ENCODE results near the gene MYRFL.

DNA sequence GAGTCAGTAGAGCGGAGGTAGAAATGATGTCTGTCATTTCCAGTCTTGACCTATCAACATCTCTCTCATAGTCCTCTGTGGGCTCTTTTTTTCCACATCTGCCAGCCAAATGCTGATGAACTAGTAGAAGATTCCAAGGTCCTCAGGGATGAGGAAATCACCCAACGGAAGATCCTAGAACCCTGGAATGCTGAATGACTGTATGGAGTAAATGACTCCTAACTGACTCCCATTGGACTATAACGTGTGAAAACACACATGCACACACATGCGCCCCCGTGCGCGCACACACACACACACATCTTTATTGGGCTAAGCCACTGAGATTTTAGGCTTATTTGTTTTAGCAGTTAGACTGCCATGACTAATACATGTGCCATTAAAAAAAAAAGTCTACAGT is 159.2 kb downstream of the MYRFL start:
- TF ChIP-seq, protein P1, sequence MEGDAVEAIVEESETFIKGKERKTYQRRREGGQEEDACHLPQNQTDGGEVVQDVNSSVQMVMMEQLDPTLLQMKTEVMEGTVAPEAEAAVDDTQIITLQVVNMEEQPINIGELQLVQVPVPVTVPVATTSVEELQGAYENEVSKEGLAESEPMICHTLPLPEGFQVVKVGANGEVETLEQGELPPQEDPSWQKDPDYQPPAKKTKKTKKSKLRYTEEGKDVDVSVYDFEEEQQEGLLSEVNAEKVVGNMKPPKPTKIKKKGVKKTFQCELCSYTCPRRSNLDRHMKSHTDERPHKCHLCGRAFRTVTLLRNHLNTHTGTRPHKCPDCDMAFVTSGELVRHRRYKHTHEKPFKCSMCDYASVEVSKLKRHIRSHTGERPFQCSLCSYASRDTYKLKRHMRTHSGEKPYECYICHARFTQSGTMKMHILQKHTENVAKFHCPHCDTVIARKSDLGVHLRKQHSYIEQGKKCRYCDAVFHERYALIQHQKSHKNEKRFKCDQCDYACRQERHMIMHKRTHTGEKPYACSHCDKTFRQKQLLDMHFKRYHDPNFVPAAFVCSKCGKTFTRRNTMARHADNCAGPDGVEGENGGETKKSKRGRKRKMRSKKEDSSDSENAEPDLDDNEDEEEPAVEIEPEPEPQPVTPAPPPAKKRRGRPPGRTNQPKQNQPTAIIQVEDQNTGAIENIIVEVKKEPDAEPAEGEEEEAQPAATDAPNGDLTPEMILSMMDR (IDR thresholded peaks at IDR 0.05; ENCODE audit: insufficient read depth, low read depth, low read length): no peak
- no peak for TF ChIP-seq EZH2 (IDR thresholded peaks at IDR 0.05; ENCODE audit: insufficient read depth, low read length)

Measured in astrocyte (in vitro differentiated cells and primary cell).